ENCODE measurements around the gene NDRG3.

The NDRG3 gene

DNA sequence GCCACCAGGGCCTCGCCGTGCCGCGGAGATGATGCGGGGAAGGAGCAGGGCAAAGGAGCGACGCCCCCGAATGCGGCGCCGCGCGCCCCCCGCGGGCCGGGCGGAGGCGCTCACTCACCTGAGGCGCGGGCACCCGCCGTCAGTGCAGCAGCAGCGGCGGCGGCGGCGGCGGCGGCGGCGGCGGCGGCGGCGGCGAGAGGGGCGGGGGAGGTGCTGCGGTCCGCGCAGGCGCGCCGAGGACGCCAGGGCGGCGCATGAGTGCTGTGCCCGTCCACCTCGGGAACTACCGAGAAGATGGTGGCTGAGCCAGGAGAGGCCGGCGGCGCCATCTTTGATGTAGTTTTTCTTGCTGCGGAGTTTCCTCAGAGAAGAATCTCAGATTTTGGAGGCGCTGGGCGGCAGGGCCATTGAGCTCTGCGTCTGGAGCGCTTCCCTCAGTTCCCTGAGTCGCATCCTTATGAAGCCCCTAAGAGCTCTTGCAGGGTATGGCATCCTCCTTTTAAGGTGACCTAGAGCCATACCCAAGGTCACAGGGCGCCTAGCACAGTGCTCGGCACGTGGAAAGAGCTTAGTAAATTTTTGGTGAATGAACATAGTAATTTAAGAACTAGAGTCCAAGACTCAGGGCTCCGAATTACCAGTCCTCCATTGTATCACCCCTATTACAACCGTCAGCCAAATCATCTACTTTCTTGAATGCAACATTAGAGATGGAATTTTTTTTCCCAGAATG, at the start of gene NDRG3:
Gene NDRG3, minus strand, starts transcription at position 164 of the 733 bp plus-strand sequence. CDS start 24,355 bp downstream, outside the sequence.
- in situ Hi-C loops (cut with MboI; ENCODE audit: low sequenced_read_pairs) = no loop called here

DNA sequence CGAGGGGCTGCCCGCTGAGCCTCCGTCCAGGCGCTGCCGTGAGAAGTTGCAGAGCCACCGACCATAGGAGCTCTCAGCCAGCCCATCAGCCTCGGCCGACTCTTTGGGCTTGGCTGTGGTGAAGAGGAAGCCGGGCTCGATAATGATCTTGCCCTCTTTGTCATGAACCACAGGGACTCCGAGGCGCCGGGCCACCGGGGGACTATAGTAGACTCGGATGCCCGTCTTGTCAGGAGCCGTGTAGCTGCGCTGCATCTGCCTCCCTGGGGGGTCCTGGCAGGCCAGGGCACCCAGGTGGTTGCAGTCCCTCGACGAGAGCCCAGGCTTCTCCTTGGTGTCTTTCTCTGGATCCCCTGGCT, 48.2 kb upstream of the NDRG3 start:
- in situ Hi-C loops (cut with MboI; ENCODE audit: low sequenced_read_pairs) = no loop called here

DNA sequence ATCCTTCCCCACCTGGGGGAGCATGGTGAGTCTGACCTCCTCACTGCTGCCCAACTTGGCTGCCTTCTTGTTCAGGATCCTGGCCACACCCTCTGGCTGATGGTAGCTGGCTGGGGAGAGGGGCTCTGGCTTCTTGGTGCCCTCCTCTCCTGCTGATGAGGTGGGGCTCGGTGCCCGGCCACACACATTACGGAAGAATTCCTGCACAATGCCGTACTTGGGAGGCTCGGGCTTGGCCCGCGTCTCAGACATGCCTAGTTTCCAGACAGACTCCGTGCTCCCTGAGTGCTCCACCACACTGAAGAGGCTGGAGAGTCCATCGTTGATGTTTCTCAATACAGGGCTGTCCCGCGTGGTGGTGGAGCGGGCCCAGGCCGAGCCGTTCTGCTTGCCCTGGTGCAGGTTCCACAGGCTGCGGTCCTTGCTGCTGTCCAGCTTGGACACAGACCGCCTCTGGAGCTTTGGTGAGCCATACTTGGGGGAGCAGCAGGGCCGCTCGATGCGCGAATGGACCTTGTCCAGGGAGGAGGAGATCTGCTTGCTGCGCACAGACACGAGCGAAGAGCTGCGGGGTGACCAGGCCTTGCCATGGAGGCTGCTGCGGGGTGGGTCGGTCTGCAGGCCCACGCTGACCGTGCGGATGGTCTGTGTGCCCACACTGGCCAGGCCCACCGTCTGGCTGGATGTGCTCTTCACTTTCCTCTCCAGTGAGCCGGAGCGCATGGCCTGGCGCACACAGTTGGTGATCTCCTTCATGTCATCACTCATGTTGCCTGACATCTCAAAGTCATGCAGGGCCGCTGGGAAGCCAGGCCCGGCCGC, 47.6 kb upstream of the NDRG3 start:
- in situ Hi-C loops (cut with MboI; ENCODE audit: low sequenced_read_pairs) = no loop called here

DNA sequence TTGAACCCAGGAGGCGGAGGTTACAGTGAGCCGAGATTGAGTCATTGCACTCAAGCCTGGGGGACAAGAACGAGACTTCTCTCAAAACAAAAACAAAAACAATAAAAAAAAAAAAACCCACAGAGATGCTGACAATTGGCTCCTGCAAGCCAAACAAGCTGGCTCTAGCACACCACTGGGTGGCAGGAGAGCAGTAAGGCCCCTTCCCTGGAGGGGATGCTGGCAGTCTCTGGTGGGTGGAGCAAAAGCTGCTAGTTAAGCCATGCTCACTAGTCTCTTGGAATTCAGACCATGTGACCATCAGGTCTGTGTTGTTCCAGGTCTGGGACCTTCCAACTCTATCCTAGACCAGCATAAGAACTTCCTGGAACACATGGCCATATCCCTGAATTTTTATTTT, 46.5 kb upstream of the NDRG3 start:
- in situ Hi-C loops (cut with MboI; ENCODE audit: low sequenced_read_pairs) = no loop called here

DNA sequence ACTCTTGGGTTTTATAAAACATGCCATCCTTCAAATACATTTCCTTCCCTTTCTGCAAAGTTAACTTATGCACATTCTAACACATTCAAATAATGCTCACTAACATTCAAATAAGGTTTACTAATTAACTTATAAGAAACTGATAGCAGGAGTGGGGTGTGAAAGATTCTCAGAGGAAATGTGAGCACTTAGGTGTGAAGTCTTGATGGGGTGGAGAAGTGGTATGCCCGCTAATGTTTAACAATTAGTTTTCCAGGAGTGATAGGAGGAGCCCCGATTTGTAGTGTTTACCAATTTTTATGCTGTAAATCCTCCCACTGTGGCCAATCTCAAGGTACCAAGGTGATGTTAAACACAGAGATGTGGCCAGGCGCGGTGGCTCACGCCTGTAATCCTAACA, 46.0 kb upstream of the NDRG3 start:
- in situ Hi-C loops (cut with MboI; ENCODE audit: low sequenced_read_pairs) = no loop called here

DNA sequence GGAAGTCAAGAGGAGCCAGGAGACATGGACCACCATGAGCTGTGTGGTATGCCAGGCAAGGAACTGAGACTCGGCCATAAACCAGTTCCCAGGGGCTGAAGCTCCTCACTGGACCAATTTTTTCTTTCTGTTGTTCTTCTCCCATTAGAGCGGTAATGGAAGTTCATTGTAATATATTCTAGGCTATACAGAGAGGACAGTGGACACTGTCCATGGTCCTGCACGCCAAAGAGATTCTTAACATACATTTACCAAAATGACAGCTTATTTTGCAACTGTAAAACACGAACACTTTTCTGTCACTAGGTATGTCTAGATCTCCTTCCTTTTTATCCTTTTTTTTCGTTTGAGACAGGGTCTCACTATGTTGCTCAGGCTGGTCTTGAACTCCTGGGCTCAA, 40.8 kb upstream of the NDRG3 start:
- in situ Hi-C loops (cut with MboI; ENCODE audit: low sequenced_read_pairs) = no loop called here

DNA sequence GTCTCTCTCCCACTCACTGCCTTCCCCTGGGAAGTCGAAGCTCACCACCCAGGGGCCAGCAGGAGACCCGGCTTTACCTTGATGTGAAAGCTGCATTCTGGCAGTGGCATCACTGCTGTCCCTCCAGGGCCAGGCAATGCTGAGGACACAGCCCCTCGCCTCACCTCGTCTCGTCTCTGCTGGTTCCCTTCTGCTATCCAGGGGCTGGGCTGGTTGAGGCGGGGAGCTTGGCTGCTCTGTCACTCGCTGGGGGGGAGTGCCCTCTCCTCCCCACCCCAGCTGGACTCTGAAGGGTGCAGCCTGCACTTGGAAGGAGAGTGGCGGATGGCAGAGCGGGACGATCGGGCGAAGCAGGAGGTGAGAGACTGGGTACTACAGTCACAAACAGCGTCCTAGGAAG, 40.4 kb upstream of the NDRG3 start:
- in situ Hi-C loops (cut with MboI; ENCODE audit: low sequenced_read_pairs) = no loop called here

DNA sequence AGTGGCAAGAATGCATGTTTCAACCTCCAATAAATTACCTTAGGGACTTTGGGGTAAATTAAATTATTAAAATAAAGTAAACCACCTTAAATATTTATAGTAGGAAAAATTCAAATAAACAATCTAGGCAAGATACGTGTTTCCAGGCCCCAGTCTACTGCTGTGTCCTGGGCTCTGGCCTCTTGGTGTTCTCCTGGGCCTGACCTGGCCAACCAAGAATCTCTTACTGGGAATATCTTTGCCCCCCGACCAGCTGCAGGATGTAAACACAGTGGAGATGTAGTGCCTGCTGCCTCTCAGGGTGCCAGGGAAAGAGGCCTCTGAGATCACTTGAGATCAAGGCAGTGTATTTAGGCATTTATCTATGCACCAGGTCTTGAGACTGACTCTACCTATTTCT, 39.4 kb upstream of the NDRG3 start:
- in situ Hi-C loops (cut with MboI; ENCODE audit: low sequenced_read_pairs) = no loop called here

DNA sequence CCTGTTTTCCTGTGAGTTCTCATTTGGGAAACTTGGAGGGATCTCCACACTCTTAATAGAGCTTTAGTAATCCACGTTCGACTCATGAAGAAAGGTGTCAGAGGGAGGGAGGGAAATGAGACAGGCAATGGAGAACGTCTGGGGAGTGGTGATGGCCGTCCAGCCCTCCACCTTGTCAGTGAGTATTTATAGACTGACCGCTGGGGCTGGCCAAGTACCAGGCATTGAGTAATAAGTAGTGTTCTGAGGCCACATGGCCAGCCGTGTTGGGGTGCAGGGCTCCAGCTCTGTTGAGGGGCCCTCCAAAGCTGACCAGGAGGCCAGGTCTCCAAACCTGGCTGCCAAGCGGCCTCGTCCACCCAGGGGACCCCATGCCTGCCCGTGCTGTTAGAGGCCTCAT, 39.0 kb upstream of the NDRG3 start:
- in situ Hi-C loops (cut with MboI; ENCODE audit: low sequenced_read_pairs) = no loop called here

DNA sequence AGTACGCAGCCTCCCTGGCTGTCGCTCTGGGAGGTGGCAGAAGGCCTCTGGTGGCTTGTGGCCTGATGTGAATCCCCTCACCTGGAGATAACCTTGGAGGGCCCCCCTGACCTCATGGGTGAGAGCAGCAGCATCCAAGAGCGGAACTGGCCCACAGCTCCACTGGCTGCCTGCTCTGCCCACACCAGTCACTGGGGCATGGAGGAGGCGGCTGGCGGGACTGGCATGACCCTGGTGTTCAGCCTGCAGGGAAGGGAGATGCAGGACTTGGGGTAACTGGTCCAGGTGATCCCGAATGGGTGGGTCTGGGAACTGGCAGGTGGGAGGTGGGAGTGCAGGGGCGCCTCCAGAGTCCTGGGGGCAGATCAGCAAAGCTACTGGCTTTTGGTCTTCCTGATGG, 38.2 kb upstream of the NDRG3 start:
- in situ Hi-C loops (cut with MboI; ENCODE audit: low sequenced_read_pairs) = no loop called here

DNA sequence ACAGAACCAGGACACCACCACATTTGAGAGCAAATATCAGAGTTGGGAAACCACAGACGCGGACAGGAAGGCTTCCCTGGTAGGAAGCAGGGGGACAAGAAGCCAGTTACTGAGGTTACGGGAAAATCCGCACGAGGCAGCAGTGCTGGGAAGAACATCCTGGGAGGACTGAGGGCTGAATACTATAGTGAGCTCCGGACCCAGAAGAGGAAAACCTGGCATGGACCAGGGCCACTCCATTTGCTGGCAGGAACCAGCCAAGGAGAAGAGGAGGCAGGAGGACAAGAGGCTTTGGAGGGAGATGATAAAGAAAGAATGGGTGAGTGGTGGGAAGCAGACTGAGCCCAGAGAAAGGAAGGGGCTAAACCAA, 33.8 kb upstream of the NDRG3 start:
- in situ Hi-C loops (cut with MboI; ENCODE audit: low sequenced_read_pairs) = no loop called here

DNA sequence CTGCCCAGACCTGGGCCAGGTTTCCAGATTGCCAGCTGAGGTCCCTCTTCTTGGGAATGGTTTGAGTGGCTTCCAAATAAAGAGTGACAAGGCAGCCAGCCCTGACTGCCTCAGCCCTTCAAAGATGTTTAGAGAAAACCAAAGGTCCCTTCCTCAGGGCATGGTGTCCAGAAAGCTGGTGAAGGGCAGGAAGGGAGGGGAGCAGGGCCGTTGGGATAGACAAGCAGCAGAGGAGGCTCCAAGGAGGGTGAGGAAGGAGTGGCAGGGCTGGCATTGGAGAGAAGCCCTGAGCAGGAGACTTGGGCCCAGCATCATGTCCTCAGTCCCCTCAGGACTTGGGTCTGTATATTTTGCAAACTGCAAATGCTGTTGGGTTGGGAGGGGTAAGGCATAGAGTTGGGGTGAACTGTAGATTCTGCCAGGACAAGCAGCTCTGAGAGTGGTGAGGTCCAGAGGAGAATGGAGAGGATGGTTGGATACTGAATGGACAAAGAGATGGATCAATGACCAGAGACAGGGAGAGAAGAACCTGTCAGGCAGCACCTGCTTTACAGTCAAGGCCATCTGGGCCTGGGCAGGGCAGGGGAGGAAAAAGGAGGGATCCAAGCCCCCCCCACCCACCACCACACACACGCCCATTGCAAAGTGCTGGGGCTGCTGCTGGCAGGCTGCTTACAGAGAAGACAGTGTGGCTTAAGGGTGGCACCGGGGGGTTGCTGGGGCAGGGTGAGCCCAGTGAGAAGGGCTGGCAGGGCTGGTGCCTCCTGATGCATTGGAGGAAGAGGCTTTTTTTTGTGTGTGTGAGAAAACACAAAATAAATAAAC, 33.2 kb upstream of the NDRG3 start:
- in situ Hi-C loops (cut with MboI; ENCODE audit: low sequenced_read_pairs) = no loop called here

DNA sequence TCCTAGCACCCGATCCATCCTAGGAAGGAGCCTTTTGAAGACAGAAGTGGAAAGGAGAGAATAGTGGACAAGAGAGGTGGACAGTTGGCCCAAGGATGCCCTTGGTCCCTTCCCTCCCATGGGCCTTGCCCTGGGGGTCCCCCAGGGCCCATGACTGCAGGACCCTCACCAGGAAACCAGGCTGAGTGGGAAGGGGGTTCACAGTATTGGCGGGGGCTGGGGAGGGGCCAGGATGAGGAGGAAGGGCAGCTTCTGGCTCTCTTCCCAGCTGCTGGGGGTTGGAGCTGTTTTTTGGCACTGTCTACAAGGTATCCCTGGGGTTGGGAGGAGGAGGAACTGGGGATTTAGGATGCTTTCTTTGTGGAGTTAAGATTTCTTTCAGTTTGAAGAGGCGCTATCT, 31.7 kb upstream of the NDRG3 start:
- in situ Hi-C loops (cut with MboI; ENCODE audit: low sequenced_read_pairs) = no loop called here

DNA sequence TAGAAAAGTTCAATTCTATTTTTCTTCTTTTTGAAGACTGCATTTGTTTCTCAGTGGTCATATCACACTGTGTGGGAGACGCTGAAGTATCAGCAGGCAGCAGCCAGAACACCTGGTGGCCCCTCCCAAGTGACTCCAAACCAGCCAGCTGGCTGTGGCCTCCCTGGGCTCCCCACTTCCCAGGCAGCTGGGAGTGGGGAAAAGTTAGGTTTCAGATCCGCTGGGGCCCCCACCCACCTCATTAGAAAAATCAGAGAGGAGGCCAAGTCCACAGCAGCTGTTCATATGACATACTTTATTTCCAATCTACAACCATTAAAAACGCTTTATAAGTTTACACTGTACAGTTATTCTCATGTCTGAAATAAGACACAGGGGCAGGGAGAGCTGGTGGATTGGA, 31.3 kb upstream of the NDRG3 start:
- in situ Hi-C loops (cut with MboI; ENCODE audit: low sequenced_read_pairs) = no loop called here

DNA sequence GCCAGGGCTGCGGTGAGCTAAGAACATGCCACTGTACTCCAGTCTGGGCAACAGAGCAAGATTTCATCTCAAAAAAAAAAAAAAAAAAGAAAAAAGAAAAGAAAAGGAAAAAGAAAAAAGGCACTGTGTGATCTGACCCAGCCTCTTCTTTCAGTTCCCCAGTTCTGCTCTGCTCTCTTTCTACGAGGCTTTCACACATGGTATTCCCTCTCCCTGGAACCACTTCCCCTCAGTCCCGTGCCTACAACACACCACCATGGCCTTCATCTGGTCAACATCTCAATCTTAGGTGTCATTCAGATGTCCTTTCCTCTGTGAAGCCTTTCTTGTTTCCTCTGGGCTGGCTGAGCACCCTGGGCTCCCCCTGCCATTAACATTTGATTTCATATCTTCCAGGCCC, 29.9 kb upstream of the NDRG3 start:
- in situ Hi-C loops (cut with MboI; ENCODE audit: low sequenced_read_pairs) = no loop called here

DNA sequence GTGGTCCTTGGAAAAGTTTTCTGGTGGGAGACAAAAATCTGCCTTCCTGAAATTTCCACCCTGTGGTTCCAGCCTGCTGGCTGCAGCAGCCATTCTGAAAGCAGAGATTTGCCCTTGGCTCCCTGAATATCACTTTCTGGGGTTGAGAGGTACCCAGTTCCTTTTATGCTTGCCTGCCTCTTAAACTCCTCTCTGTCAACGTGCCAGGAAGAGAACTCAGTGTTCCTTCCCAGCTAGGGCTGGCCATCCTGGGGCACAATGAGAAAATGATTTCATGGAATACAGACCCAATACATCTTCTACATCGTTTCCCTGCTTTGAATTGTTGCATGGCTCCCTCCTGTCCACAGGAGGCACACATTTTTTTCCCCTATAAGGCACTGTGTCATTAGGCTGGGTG, 29.3 kb upstream of the NDRG3 start:
- in situ Hi-C loops (cut with MboI; ENCODE audit: low sequenced_read_pairs) = no loop called here

DNA sequence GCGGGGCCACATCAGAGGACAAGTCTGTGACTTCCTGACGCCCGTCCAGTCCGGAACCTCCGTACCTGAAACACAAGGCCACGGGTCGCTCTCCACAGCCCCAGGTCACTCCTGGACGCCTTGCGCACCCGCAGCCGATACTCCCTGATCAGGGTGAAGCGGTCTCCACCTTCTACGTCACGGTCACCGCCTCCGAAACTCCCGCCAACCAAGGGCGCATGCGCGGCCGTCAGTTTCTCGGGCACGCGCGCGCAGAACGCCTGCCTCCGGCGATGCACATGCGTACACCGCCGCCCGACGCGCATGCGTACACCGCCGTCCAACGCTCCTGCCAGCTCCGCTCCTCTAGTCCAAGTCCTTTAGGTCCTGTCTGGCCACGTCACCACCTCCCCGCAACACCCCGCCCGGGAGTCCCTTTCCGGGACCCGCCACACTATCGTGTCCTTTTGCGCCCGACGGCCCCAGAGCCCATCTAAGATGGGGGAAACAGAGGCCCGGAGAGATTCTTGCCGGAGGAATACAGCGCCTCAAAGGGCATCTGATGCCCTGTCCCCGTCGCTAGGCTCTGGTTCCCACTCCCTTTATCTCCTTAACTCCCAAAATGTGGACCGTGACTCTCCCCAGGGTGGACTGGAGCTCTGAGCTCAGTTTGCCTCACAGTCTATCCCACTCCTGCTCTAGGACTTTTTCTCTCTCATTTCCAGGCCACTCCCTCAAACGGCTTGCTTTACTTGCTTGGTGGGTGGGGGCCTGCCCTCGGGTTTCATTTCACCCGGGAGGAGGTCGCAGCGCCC, 27.9 kb upstream of the NDRG3 start, which contains the start of gene DSN1:
Gene DSN1, minus strand, starts transcription at position 167 of the 794 bp plus-strand sequence. CDS start 2,305 bp downstream, outside the sequence.
- in situ Hi-C loops (cut with MboI; ENCODE audit: low sequenced_read_pairs) = no loop called here

DNA sequence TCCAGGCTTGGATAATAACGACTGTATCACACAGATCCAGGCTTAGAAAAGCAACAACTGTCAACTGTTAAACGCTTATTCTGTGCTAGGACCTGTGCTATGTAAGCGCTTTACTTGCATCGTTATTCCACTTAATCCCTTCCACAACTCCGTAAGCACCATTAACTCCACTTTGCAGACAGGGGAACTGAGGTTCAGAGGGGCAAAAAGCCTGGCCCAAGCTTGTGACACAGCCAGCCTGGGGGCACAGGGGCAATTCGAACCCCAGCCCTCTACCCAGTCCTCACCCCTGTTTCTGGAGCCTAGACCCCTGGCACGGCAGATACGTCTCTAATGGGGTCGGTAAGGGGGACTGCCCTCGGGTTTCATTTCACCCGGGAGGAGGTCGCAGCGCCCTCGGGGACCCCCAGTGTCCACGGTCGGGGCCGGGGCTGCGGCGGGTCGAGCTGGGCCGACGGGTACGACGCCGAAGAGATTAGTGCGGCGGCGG, 27.3 kb upstream of the NDRG3 start:
- in situ Hi-C loops (cut with MboI; ENCODE audit: low sequenced_read_pairs) = no loop called here

DNA sequence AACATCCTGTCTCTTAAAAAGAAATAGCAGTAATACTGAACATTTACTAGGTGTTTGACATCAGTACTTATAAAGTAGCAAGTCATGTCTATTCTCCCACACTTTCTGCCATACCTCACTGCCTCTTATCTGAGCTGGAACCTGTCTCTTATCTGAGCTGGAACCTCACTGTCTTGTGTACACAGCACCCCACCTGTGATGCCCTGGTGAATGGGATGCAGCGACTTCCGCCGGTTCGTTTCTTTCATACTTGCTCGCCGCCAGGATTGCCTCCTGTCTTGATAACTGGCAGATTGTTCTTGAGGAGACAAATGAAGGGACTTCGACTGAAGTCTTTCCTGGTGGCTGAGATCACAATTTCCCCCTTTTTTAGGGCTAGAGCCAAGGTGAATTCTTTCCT, 24.8 kb upstream of the NDRG3 start:
- in situ Hi-C loops (cut with MboI; ENCODE audit: low sequenced_read_pairs) = no loop called here

DNA sequence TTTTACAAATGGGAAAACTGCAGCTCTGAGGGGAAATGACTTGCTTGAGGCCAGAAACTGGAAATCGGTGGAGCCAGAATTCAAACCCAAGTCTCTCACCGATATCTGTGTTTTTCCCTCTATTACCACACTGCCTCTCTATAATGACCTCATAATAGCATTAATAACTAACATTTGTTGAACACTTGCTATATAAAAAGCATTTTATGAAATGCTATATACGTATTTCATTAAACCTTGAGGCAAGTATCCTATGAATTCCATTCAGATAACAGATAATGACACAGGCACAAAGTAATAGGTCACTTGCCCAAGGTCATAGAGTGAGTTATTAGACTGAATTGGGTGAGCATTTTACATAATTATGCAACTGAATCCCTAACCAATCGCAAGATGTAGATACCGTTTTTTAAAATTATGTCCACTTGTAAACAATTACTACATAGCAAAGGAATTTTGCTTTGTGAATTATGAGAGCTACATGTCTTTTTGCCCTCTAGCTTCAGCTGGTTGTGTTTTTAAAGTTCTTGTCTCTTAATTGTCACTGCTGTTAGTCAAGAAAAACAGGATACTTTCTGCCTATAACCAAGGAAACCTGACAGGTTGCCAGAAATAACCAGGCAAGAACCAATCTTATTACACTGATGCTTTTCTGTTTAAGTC, 23.0 kb upstream of the NDRG3 start:
- in situ Hi-C loops (cut with MboI; ENCODE audit: low sequenced_read_pairs) = no loop called here
